GM19467 (cell line): ENCODE measurements around the gene LRRC70.
"Not testable (repeated sequence)": the region's sequence is repeated elsewhere in the genome, so short reads cannot be mapped to it uniquely, and the experiment has no call there.

Source experiments
- ATAC-seq: cut with Tn5 transposase; IDR thresholded peaks from one replicate; pipeline ENCODE4 v1.9.1; 2021; ENCODE audit warnings: mild to moderate bottlenecking, moderate library complexity; ENCODE audit not compliant: unreplicated experiment

Gene LRRC70

DNA sequence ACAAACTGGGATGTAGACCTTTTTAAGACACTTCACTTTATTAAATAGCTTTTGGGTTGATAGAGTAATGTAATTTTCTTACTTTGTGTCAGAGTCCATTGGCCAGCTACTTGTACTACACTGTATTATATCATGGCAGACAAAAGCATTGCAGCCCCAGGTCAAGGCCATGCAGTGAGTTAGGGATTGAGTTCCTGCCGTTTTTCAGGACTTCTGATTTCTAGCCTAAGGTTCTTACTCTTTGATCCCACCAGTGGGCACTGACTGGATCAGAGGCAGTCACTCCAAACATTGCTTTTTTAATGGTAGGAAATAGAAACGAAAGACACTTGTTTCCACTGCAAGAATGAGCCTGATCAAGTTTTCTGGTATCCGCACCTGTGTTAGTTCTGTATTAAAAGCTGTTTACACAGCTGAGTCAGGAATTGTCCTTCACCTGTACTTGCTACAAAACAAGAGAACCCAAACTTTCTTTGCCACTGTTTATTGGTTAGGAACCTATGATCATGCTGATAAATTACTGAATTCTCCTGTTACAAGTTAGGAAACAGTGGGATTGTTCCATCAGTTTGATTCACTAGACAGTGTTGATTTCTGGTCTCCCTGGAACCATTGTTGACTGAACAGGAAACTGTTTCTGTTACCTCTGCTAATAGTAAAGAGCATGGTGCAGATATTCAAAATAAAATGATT is 22.1 kb downstream of the LRRC70 start:
- ATAC-seq: no peak

DNA sequence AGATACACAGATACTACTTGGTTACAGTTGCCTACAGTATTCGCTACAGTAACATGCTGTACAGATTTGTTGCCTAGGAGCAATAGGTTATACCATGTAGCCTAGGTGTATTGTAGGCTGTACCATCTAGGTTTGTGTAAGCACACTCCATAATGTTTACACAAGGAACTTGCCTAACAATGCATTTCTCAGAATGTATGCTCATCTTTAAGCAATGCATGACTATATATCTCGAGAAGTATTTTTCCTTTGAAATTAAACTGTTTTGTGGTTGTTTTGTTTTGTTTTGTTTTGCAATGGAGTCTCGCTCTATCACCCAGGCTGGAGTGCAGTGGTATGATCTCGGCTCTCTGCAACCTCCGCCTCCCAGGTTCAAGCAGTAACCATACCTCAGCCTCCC is 25.3 kb downstream of the LRRC70 start:
- ATAC-seq: no peak

DNA sequence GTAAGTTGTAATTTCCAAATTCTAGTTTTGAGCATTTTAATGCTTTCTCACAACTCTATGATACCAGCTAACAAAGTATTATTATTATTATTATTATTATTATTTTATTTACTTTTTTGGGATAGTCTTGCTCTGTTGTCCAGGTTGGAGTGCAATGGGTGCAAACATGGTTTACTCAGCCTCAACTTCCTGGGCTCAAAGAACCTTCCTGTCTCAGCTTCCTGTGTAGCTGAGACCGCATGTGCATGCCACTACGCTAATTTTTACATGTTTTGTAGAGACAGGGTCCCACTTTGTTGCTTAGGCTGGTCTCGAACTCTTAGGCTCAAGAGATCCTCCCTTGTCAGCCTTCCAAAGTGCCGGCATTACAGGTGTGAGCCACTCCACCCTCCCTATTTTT is 27.0 kb downstream of the LRRC70 start:
- ATAC-seq: no peak

DNA sequence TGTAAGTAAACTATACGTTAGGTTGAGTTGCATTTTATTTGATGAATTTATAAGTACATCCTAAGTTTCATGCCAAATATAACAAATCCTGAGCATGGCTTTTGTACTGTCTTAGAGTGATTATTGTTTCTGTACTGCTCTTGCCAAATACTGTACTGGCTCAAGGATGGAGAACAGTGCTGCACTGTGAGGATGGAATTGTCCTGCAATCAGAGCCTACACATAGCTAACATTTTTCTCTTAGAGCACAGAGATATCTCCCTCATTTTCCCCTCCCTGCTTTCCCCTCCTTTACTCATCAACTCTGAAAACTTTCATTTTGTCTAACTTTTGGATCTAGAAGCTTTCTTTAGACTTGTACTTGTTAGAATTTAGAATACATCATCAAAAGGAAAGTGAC is 28.3 kb downstream of the LRRC70 start:
- no peak for ATAC-seq

DNA sequence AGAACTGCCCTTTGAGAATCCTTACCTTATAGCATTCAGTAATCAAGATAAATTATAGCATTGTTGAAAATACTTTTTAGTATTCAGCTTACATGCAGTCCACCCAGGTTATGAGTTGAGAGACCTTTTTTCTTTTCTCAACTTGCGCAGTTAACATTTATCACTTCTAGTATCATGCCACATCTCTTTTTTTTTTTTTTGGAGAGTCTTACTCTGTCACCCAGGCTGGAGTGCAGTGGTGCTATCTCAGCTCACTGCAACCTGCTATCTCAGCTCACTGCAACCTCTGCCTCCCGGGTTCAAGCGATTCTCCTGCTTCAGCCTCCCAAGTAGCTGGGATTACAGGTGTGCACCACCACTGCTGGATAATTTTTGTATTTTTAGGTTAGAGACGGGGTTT is 29.0 kb downstream of the LRRC70 start:
- no peak for ATAC-seq

DNA sequence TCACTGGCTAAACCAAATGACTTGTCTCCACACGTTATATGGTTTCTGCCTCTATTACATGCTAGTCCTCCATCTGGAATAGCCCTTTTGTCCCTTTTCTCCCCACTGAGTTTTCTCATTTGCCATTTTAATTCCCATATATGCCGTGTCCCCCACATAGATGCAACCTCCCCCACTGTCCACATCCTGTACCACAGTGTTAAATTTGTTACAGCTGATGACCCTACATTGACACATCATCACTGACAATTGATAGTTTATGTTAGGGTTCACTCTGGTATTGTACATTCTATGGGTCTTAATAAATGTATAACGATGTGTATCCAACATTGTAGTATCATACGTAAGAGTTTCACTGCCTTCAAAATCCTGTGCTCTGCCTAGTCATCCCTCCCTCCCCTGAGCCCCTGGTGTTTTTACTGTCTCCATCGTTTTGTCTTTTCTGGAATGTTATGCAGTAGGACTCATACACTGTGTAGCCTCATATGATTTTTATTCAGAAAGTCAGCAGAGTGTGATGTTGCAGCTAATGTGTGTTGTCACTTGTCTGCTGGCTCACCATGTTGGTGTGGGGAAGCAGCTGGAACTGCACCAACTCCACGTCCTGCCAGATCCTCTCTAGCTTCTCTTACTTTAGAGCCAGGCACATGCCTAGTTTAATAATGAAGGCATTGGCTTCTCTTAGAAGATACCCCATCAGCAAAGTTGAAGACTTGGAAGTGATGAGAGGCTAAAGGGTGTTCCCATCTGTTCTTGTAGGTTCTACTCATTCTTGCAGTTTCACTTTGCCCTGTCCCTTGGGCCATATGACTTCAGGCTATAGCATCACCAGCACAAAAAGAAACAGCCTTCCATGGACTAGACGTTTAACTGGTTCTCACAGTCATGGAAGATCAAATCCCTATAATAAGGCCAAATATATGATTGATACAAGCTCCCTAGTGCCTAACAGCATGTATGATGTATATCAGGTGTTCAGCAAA is 30.2 kb downstream of the LRRC70 start:
- ATAC-seq: no peak

DNA sequence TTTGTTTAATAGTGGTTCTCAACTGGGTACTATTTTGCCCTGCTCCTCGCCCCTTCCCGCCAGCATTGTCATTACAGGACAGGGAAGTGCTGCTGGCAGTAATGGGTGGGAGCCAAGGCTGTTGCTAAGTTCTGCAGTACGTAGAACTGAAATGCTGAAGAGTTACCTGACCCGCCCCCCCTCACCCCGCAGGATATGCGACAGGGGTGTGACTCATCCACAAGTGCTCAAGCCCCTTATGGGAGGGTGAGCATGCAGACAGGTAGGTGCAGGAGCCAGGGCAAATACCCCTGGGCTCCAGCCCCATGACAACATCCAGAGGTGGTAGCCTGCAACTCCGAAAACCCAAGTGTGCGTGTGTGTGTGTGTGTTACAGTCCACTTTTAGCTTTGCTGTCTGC is 35.7 kb downstream of the LRRC70 start:
- no peak for ATAC-seq

DNA sequence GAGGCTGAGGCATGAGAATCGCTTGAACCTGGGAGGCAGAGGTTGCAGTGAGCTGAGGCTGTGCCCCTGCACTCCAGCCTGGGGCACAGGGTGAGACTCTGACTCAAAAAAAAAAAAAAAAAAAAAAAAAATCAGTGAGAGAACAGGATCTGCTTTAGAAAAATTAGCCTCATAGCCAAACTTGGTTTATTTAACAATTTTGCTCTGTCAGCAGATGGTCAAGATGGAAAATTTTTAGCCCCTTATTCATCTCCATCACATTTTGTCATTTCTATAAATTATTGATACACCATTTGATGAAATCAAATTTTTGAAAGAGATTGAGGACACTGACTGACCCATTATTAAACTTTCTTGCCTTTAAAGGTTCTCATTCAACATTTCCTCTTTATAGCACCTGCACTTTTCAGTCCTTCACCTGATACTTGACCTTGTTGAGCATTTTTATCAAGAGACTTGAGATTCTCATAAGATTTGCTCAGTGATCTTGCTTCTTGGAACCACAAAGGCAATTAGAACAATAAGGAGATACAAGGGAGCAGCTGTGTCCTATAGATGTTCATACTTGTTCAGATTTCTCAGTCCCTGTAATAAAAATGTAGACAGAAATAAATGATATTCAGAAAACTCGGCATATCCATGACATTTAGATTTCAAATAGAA is 38.1 kb downstream of the LRRC70 start:
- ATAC-seq: no peak

DNA sequence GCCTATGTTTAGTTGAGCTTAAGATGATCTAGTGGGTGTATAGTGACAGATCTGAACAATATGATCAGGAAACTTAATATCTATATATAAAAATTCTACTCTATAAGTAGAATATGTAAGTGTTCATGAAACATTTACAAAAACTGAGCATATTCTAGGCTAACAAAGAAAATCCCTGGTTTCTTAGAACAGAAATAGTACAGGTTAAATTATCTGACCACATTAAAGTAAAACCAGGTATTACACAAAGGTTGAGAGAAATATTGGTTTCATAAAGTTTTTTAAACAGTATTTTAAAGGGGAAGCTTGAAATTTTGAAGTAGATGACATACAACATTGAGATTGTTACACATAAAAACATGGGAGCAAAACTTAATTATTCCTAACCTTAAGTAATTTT is 39.3 kb downstream of the LRRC70 start:
- no peak for ATAC-seq

DNA sequence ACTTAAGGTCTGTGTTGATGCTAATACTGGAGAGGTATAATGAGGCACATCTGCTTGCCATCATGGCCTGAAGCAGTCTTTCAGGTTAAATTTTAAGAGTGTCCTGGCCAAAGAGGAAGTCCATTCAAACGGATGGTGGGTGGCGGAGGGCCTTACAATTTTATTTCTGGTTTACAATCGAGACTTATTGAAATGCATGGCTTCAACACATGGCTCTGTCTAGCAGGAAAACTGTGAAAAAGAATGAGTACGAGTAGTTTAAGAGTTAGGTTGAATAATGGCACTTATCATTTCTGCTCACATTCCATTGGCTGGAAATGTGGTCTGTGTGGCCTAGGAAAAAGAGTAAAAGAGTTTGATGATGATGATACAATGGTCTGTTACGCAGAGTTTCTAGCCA is 42.1 kb downstream of the LRRC70 start:
- ATAC-seq: no peak

DNA sequence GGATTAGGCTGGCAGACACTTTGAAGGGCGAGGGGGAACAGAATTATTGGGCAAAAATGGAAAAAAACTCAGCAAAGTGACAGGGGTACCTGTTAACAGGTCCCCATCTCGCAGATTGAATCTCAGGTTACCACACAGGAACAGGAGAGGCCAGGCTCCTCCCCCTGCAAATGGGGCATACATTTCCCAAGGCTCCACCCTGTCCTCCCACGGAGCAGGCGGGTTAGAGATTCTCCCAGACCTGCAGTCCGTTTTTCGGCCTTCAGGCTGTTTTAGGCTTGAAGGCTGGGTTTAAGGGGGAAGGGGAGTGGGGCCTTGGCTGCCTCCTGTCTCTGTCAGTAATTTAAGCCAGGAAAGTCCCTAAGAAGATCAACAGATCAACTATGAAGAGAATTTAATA is 42.7 kb downstream of the LRRC70 start:
- no peak for ATAC-seq

DNA sequence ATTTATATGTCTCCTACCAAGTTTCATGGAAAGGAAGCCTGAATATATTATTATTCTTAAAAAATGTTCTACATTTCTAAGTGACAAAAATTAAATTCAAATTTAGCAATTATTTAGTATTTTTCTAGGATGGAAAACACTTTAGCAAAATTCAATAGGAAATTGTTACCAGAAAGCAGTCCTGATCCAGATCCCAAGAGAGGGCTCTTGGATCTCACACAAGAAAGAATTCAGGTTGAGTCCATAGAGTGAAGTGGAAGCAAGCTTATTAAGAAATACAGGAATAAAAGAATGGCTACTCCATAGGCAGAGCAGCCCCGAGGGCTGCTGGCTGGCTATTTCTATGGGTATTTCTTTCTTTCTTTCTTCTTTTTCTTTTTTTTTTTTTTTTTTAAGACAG is 44.7 kb downstream of the LRRC70 start:
- no peak for ATAC-seq

DNA sequence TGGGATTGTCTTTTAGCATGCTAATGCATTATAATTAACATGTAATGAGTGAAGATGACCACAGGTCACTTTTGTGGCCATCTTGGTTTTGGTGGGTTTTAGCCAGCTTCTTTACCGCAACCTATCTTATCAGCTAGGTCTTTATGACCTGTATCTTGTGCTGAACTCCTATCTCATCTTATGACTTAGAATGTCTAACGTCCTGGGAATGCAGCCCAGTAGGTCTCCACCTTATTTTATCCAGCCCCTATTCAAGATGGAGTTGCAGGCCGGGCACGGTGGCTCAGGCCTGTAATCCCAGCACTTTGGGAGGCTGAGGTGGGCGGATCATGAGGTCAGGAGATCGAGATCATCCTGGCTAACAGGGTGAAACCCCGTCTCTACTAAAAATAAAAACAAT is 45.8 kb downstream of the LRRC70 start:
- not testable (repeated sequence) for ATAC-seq

DNA sequence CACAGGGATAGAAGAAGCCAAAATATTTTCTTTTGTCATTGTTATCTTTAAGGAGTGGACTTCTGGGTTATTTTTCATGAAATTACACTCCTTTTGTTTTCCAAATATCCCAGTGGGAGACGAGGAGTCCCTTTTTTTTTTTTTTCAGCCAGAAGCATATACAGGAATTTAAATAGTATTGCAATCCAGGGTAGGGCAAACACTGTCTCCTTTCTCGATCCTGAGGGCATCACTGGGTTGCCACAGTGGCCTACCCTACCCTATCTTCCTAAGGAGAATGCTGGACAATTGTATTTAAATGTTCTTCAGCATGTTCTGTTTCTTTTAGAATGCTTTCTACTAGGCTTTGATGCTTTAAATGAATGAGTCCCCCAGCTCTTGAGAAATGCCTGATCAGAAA is 47.9 kb downstream of the LRRC70 start:
- no peak for ATAC-seq

DNA sequence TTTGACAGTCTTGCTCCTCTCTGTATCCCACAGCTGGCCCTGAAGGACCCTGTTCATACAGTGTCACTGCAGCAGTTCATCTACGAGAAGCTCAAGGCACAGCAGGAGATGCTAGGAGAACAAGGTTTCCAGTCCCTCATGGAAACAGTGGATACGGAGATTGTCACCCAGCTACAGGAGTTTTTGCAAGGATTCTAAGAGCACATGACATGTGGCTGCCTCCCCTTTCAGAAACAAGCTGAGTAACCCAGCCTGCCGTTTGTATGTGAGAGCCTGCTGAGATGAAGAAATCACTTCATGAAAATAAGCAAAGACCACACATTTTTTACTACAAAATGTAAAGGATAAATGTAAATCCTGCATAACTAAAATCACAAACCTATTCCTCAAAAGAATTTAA is 48.5 kb downstream of the LRRC70 start:
- no peak for ATAC-seq

DNA sequence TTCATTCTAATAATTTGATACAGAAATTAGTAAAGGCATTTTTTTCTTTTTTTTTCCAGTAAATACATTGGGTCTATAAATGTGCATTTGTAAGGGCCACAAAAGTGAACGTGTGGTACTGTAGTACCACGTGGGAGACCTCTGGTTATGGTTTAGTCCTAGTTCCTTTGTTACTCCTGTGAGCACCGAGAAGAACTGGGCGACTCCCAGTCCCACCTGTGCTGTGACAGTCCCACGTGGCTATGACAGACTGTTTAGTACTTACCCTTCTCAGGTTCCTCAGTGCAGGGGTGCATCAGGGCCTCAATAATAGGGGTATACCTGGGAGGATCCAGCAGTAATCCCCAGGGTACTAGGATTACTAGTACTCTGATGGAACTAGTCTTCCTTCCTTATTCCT is 49.3 kb downstream of the LRRC70 start:
- no peak for ATAC-seq
